Measurements from ENCODE around the gene FBXL22. TPM values are rescaled to one million over a fixed set of nuclear protein-coding genes. Genes with fewer than 3 reads are reported as not detected.

FBXL22 gene
- total and polyA plus RNA-seq, 4 experiments from 2014 or later: 0.50 to 2.2 (median 1.9) TPM

- H3K4me3 Mint-ChIP-seq: peak overlapping the region; percentile 33 to 95 (median 88)
- intact Hi-C loops (cut with micrococcal nuclease): loop anchor here (10.0 kb wide), 1 partner anchor 54 kb away; no protein-coding TSS in a partner anchor
- peak overlapping the region; percentile 86 to 94 (median 94) for H3K27ac Mint-ChIP-seq
- H3K36me3 ChIP-seq (ENCODE audit: insufficient read depth, low read length): no peaks in the 10 kb centered on the region
- POLR2A ChIA-PET (ENCODE audit: partially characterized antibody): interaction anchor here (0.8 to 9.9 kb wide), 15 partner anchors 12 to 497 kb away, joined by 3 to 135 read pairs (median 8); partner anchors contain the start of genes SNX1 and USP3
- no peak overlapping the region for H3K4me3 ChIP-seq (ENCODE audit: low read length in 2 of 2)
- H3K9me3 Mint-ChIP-seq: peaks cover 0 to 11% (median 0%) of the 10 kb centered on the region in 8 donors
- H3K4me1 ChIP-seq (ENCODE audit: insufficient read depth, low read length): peaks cover 40% of the 10 kb centered on the region
- peaks cover 29 to 82% (median 46%) of the 10 kb centered on the region in 4 donors for H3K4me1 Mint-ChIP-seq
- no peak overlapping the region for H3K27ac ChIP-seq (ENCODE audit: low read depth, low read length)
- CTCF ChIA-PET (ENCODE audit: partially characterized antibody): interaction anchor here (0.7 to 5.7 kb wide), 22 partner anchors 11 to 448 kb away, joined by 3 to 64 read pairs (median 5); no protein-coding TSS in a partner anchor
- no peaks in the 10 kb centered on the region for H3K27me3 Mint-ChIP-seq
- DNase-seq: no peak
- H3K36me3 Mint-ChIP-seq: peaks cover 8 to 16% of the 10 kb centered on the region in 2 donors
- no peaks in the 10 kb centered on the region for H3K9me3 ChIP-seq (ENCODE audit: control insufficient read depth in 1 of 2, low read length in 2 of 2)
- H3K27me3 ChIP-seq (ENCODE audit: insufficient read depth, low read length): no peaks in the 10 kb centered on the region
Observed at GRCh38 chr15:63598473-63599400, 1.6 kb downstream of the FBXL22 start.

GRCh38 chr15:63599401-63600000, 2.3 kb downstream of the FBXL22 start:
- H3K4me3 Mint-ChIP-seq: peak overlapping the region; percentile 85 to 95 (median 90)
- intact Hi-C loops (cut with micrococcal nuclease): loop anchor here (10.0 kb wide), 1 partner anchor 55 kb away; no protein-coding TSS in a partner anchor
- Histone ChIP-seq H3K27me3 (ENCODE audit: insufficient read depth, low read length) (no peaks in the 10 kb centered on the region), H3K4me1 (ENCODE audit: insufficient read depth, low read length) (peaks cover 40% of the 10 kb centered on the region), H3K36me3 (ENCODE audit: insufficient read depth, low read length) (no peaks in the 10 kb centered on the region), H3K4me3 (ENCODE audit: low read length in 2 of 2) (peak overlapping the region; percentile 19 to 70), H3K27ac (ENCODE audit: low read depth, low read length) (peak overlapping the region; percentile 65), H3K9me3 (ENCODE audit: control insufficient read depth in 1 of 2, low read length in 2 of 2) (no peaks in the 10 kb centered on the region)
- peak overlapping the region; percentile 91 to 94 (median 94) for H3K27ac Mint-ChIP-seq
- H3K4me1 Mint-ChIP-seq: peaks cover 29 to 84% (median 49%) of the 10 kb centered on the region in 4 donors
- peak; percentile 14 to 72 (median 27) for DNase-seq
- POLR2A ChIA-PET (ENCODE audit: partially characterized antibody): interaction anchor here (0.6 to 9.9 kb wide), 22 partner anchors 11 to 551 kb away, joined by 3 to 135 read pairs (median 6); partner anchors contain the start of genes SNX1 and USP3
- CTCF ChIA-PET (ENCODE audit: partially characterized antibody): interaction anchor here (0.7 to 5.7 kb wide), 24 partner anchors 10 to 197 kb away, joined by 3 to 64 read pairs (median 4); no protein-coding TSS in a partner anchor
- peaks cover 5 to 13% of the 10 kb centered on the region in 2 donors for H3K36me3 Mint-ChIP-seq
- H3K27me3 Mint-ChIP-seq: no peaks in the 10 kb centered on the region
- peaks cover 0 to 11% (median 0%) of the 10 kb centered on the region in 8 donors for H3K9me3 Mint-ChIP-seq

GRCh38 chr15:63600001-63600615, 2.9 kb downstream of the FBXL22 start:
- POLR2A ChIA-PET (ENCODE audit: partially characterized antibody): interaction anchor here (0.6 to 9.9 kb wide), 27 partner anchors 10 to 552 kb away, joined by 3 to 135 read pairs (median 5); partner anchors contain the start of genes CIAO2A, SNX1 and USP3
- H3K9me3 ChIP-seq (ENCODE audit: control insufficient read depth in 1 of 2, low read length in 2 of 2): no peaks in the 10 kb centered on the region
- peak overlapping the region; percentile 91 to 94 (median 94) for H3K27ac Mint-ChIP-seq
- H3K36me3 ChIP-seq (ENCODE audit: insufficient read depth, low read length): no peaks in the 10 kb centered on the region
- H3K27ac ChIP-seq (ENCODE audit: low read depth, low read length): peak overlapping the region; percentile 65
- no peaks in the 10 kb centered on the region for H3K27me3 Mint-ChIP-seq
- peak overlapping the region; percentile 85 to 95 (median 90) for H3K4me3 Mint-ChIP-seq
- H3K4me1 Mint-ChIP-seq: peaks cover 27 to 84% (median 47%) of the 10 kb centered on the region in 4 donors
- peak in 3 of 5 donors; percentile 22 to 59 (median 23) for DNase-seq
- H3K9me3 Mint-ChIP-seq: peaks cover 0 to 9% (median 0%) of the 10 kb centered on the region in 8 donors
- CTCF ChIA-PET (ENCODE audit: partially characterized antibody): interaction anchor here (0.9 to 5.7 kb wide), 21 partner anchors 10 to 198 kb away, joined by 3 to 64 read pairs (median 4); no protein-coding TSS in a partner anchor
- peaks cover 39% of the 10 kb centered on the region for H3K4me1 ChIP-seq (ENCODE audit: insufficient read depth, low read length)
- intact Hi-C loops (cut with micrococcal nuclease): loop anchor here (1.0 to 10.0 kb wide), 8 partner anchors 96 to 563 kb away; partner anchors contain the start of genes CIAO2A, HERC1, PPIB and SNX1
- H3K4me3 ChIP-seq (ENCODE audit: low read length in 2 of 2): peak overlapping the region; percentile 19 to 70
- no peaks in the 10 kb centered on the region for H3K27me3 ChIP-seq (ENCODE audit: insufficient read depth, low read length)
- H3K36me3 Mint-ChIP-seq: peaks cover 0 to 8% of the 10 kb centered on the region in 2 donors

GRCh38 chr15:63600616-63601025, 3.4 kb downstream of the FBXL22 start:
- Histone ChIP-seq H3K4me1 (ENCODE audit: insufficient read depth, low read length) (peaks cover 39% of the 10 kb centered on the region), H3K27ac (ENCODE audit: low read depth, low read length) (peak overlapping the region; percentile 69), H3K36me3 (ENCODE audit: insufficient read depth, low read length) (no peaks in the 10 kb centered on the region), H3K4me3 (ENCODE audit: low read length in 2 of 2) (peak overlapping the region; percentile 19 to 70), H3K9me3 (ENCODE audit: control insufficient read depth in 1 of 2, low read length in 2 of 2) (no peaks in the 10 kb centered on the region), H3K27me3 (ENCODE audit: insufficient read depth, low read length) (no peaks in the 10 kb centered on the region)
- ChIA-PET POLR2A (ENCODE audit: partially characterized antibody) (interaction anchor here (0.6 to 9.9 kb wide), 26 partner anchors 10 to 553 kb away, joined by 3 to 135 read pairs (median 5); partner anchors contain the start of genes CIAO2A, SNX1 and USP3), CTCF (ENCODE audit: partially characterized antibody) (interaction anchor here (1.0 to 5.7 kb wide), 14 partner anchors 9 to 198 kb away, joined by 3 to 64 read pairs (median 6); no protein-coding TSS in a partner anchor)
- intact Hi-C loops (cut with micrococcal nuclease): loop anchor here (1.0 to 10.0 kb wide), 8 partner anchors 96 to 563 kb away; partner anchors contain the start of genes CIAO2A, HERC1, PPIB and SNX1
- no peaks in the 10 kb centered on the region for H3K27me3 Mint-ChIP-seq
- peak overlapping the region; percentile 94 to 97 (median 96) for H3K27ac Mint-ChIP-seq
- H3K9me3 Mint-ChIP-seq: peaks cover 0 to 9% (median 0%) of the 10 kb centered on the region in 8 donors
- peak; percentile 90 to 95 (median 93) for DNase-seq
- peak overlapping the region; percentile 92 to 98 (median 95) for H3K4me3 Mint-ChIP-seq
- H3K4me1 Mint-ChIP-seq: peaks cover 26 to 84% (median 47%) of the 10 kb centered on the region in 4 donors
- H3K36me3 Mint-ChIP-seq: peaks cover 0 to 7% of the 10 kb centered on the region in 2 donors

- peaks cover 4 to 7% of the 10 kb centered on the region in 2 donors for H3K36me3 Mint-ChIP-seq
- peak overlapping the region; percentile 94 to 97 (median 96) for H3K27ac Mint-ChIP-seq
Observed at GRCh38 chr15:63601026-63601703, 4.0 kb downstream of the FBXL22 start.

More at GRCh38 chr15:63601026-63601703, 4.0 kb downstream of the FBXL22 start:
- peaks cover 39% of the 10 kb centered on the region for H3K4me1 ChIP-seq (ENCODE audit: insufficient read depth, low read length)
- H3K36me3 ChIP-seq (ENCODE audit: insufficient read depth, low read length): no peaks in the 10 kb centered on the region
- DNase-seq: peak; percentile 61 to 75 (median 68)
- no peaks in the 10 kb centered on the region for H3K27me3 ChIP-seq (ENCODE audit: insufficient read depth, low read length)
- Mint-ChIP-seq H3K4me3 (peak overlapping the region; percentile 92 to 98 (median 95)), H3K9me3 (peaks cover 0 to 8% (median 0%) of the 10 kb centered on the region in 8 donors), H3K4me1 (peaks cover 28 to 84% (median 48%) of the 10 kb centered on the region in 4 donors), H3K27me3 (no peaks in the 10 kb centered on the region)
- CTCF ChIA-PET (ENCODE audit: partially characterized antibody): interaction anchor here (1.0 to 5.7 kb wide), 12 partner anchors 8 to 199 kb away, joined by 3 to 64 read pairs (median 4); no protein-coding TSS in a partner anchor
- POLR2A ChIA-PET (ENCODE audit: partially characterized antibody): interaction anchor here (0.9 to 9.9 kb wide), 25 partner anchors 9 to 553 kb away, joined by 3 to 135 read pairs (median 5); partner anchors contain the start of genes CIAO2A, SNX1 and USP3
- no peaks in the 10 kb centered on the region for H3K9me3 ChIP-seq (ENCODE audit: control insufficient read depth in 1 of 2, low read length in 2 of 2)
- intact Hi-C loops (cut with micrococcal nuclease): loop anchor here (5.0 to 10.0 kb wide), 4 partner anchors 234 to 551 kb away; partner anchors contain the start of genes CIAO2A, HERC1, SNX1 and SNX22
- H3K4me3 ChIP-seq (ENCODE audit: low read length in 2 of 2): peak overlapping the region; percentile 13 to 70
- peak overlapping the region; percentile 69 for H3K27ac ChIP-seq (ENCODE audit: low read depth, low read length)

Data from CD4-positive, alpha-beta memory T cell (primary cell).